ENCODE results near the gene DRGX. TPM values are rescaled to one million over a fixed set of nuclear protein-coding genes. Genes with fewer than 3 reads are reported as not detected.

DRGX gene
- total RNA-seq, 1 donor = not detected

DNA sequence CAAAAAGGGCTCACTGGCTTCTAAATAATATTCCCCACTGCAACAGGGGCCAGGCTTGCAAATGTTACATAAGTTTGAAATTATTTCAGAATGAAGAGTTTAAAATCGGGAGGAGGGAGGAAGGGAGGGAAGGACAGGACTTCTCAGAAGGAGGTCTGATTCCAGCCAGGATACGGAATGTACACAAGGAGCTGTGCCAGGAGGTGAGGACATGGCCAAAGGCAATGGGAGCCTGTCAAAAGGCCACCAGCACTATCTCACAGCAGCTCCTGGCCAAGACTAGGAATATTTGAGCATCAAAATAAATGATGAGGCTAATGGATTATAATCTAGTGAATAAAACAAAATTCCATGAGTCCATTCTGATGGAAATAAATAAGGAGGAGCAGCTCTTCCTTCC lies 18.6 kb upstream of the DRGX start:
- H3K27me3 ChIP-seq (ENCODE audit: insufficient read depth, low read length) = peaks cover 34% of the 10 kb centered on the region
- no peaks in the 10 kb centered on the region for H3K36me3 ChIP-seq (ENCODE audit: insufficient read depth, low read length)
- H3K79me2 ChIP-seq (ENCODE audit: insufficient read depth, low read length) = no peaks in the 10 kb centered on the region
- H3K4me3 ChIP-seq (ENCODE audit: insufficient read depth, low read length) = no peak overlapping the region
- no peak for TF ChIP-seq CTCF (IDR thresholded peaks at IDR 0.05; ENCODE audit: extremely low read depth, low read depth, low read length)
- H4K20me1 ChIP-seq (ENCODE audit: insufficient read depth, low read length) = no peaks in the 10 kb centered on the region
- DNase-seq (ENCODE audit: insufficient read length, low spot score, missing footprints) = no peak
- no peaks in the 10 kb centered on the region for H3K9me3 ChIP-seq (ENCODE audit: low read depth, low read length)
- no peak overlapping the region for H3K4me2 ChIP-seq (ENCODE audit: insufficient read depth, low read length)
- no peak overlapping the region for H2AFZ ChIP-seq (ENCODE audit: low read length)
- no peak overlapping the region for H3K27ac ChIP-seq (ENCODE audit: low read depth, low read length)
- no peaks in the 10 kb centered on the region for H3K4me1 ChIP-seq (ENCODE audit: insufficient read depth, low read length)

- H3K36me3 ChIP-seq (ENCODE audit: insufficient read depth, low read length) = no peaks in the 10 kb centered on the region
- H3K79me2 ChIP-seq (ENCODE audit: insufficient read depth, low read length) = no peaks in the 10 kb centered on the region
- no peak overlapping the region for H3K4me2 ChIP-seq (ENCODE audit: insufficient read depth, low read length)
- DNase-seq (ENCODE audit: insufficient read length, low spot score, missing footprints) = no peak
- no peaks in the 10 kb centered on the region for H3K4me1 ChIP-seq (ENCODE audit: insufficient read depth, low read length)
- no peak overlapping the region for H3K27ac ChIP-seq (ENCODE audit: low read depth, low read length)
- no peak overlapping the region for H3K4me3 ChIP-seq (ENCODE audit: insufficient read depth, low read length)
- H4K20me1 ChIP-seq (ENCODE audit: insufficient read depth, low read length) = no peaks in the 10 kb centered on the region
- H3K27me3 ChIP-seq (ENCODE audit: insufficient read depth, low read length) = peaks cover 44% of the 10 kb centered on the region
- H3K9me3 ChIP-seq (ENCODE audit: low read depth, low read length) = no peaks in the 10 kb centered on the region
- no peak for TF ChIP-seq CTCF (IDR thresholded peaks at IDR 0.05; ENCODE audit: extremely low read depth, low read depth, low read length)
- H2AFZ ChIP-seq (ENCODE audit: low read length) = no peak overlapping the region
Observed at GRCh38 chr10:49412571-49412970, 16.7 kb upstream of the DRGX start.

DNA sequence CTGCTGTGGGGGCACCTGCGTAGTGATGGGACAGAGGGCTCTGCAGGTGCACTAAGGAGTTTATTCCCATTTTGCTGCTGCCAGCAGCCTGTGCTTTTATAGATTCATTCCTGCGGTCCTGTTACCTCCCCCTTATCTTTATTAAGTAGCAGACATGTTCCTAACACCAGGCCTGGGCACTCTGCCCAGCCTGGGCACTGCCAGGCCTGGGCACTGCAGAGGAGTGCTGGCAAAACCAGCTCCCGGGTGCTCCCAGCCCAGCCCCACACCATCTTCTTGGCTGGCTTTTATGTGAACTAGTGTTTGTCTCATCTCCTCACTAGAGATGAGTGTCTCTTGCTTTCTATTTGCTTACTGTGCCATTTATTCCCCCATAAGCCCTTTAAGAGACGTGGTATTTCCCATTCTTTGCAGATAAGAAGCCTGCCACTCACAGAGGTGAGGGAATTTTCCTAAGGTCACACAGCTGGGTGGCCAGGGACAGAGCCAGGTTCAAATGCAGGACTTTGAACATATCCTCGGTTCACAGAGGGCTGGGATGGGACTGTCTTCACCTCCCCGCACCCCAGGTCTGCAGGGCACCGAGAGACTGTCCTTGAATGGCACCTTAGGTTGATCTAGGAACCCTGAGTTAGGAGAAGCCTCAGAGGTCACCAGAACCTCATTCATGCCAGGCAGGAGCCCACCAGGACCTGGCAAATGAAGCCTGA lies 14.6 kb upstream of the DRGX start:
- no peak for TF ChIP-seq CTCF (IDR thresholded peaks at IDR 0.05; ENCODE audit: extremely low read depth, low read depth, low read length)
- no peaks in the 10 kb centered on the region for H3K79me2 ChIP-seq (ENCODE audit: insufficient read depth, low read length)
- no peak overlapping the region for H3K27ac ChIP-seq (ENCODE audit: low read depth, low read length)
- H2AFZ ChIP-seq (ENCODE audit: low read length) = no peak overlapping the region
- no peak overlapping the region for H3K4me2 ChIP-seq (ENCODE audit: insufficient read depth, low read length)
- no peaks in the 10 kb centered on the region for H3K9me3 ChIP-seq (ENCODE audit: low read depth, low read length)
- H3K4me1 ChIP-seq (ENCODE audit: insufficient read depth, low read length) = no peaks in the 10 kb centered on the region
- DNase-seq (ENCODE audit: insufficient read length, low spot score, missing footprints) = no peak
- no peak overlapping the region for H3K4me3 ChIP-seq (ENCODE audit: insufficient read depth, low read length)
- peaks cover 50% of the 10 kb centered on the region for H3K27me3 ChIP-seq (ENCODE audit: insufficient read depth, low read length)
- H4K20me1 ChIP-seq (ENCODE audit: insufficient read depth, low read length) = no peaks in the 10 kb centered on the region
- H3K36me3 ChIP-seq (ENCODE audit: insufficient read depth, low read length) = no peaks in the 10 kb centered on the region

GRCh38 chr10:49409755-49410154 lies 13.9 kb upstream of the DRGX start:
- peaks cover 50% of the 10 kb centered on the region for H3K27me3 ChIP-seq (ENCODE audit: insufficient read depth, low read length)
- H2AFZ ChIP-seq (ENCODE audit: low read length) = no peak overlapping the region
- H3K4me1 ChIP-seq (ENCODE audit: insufficient read depth, low read length) = no peaks in the 10 kb centered on the region
- no peak overlapping the region for H3K4me2 ChIP-seq (ENCODE audit: insufficient read depth, low read length)
- no peak overlapping the region for H3K27ac ChIP-seq (ENCODE audit: low read depth, low read length)
- TF ChIP-seq CTCF (IDR thresholded peaks at IDR 0.05; ENCODE audit: extremely low read depth, low read depth, low read length) = no peak
- no peak overlapping the region for H3K4me3 ChIP-seq (ENCODE audit: insufficient read depth, low read length)
- H3K79me2 ChIP-seq (ENCODE audit: insufficient read depth, low read length) = no peaks in the 10 kb centered on the region
- no peaks in the 10 kb centered on the region for H4K20me1 ChIP-seq (ENCODE audit: insufficient read depth, low read length)
- no peaks in the 10 kb centered on the region for H3K9me3 ChIP-seq (ENCODE audit: low read depth, low read length)
- DNase-seq (ENCODE audit: insufficient read length, low spot score, missing footprints) = no peak
- no peaks in the 10 kb centered on the region for H3K36me3 ChIP-seq (ENCODE audit: insufficient read depth, low read length)
